A549 (cell line): ENCODE results near the gene SERTAD2.

Source experiments
- CEBPB ChIP-seq, 2 experiments: fragments of >200 bp in 1 of 2; sonication (Bioruptor Twin) in 1 of 2; formaldehyde crosslinking in 1 of 2; IDR thresholded peaks; 2 replicates each; pipeline ENCODE4 v1.6.1; 2012 to 2016
- EP300 ChIP-seq, 2 experiments: fragments of >200 bp; sonication (Bioruptor Twin); formaldehyde crosslinking; IDR thresholded peaks; 2 replicates in 1 of 2; 3 replicates in 1 of 2; pipeline ENCODE4 v1.6.1; 2016 to 2017
- POLR2AphosphoS2 ChIP-seq: conservative IDR thresholded peaks from 2 replicates; pipeline ENCODE4 v1.6.1; 2012; ENCODE audit warnings: low read length, improper control_type of control experiment, inconsistent platforms
- TF ChIP-seq, protein P1 (sequence below): IDR thresholded peaks from 2 replicates; pipeline ENCODE4 v1.6.1; 2012
- TF ChIP-seq, protein P2 (sequence below): fragments of >200 bp; sonication (Bioruptor Twin); formaldehyde crosslinking; IDR thresholded peaks from 3 replicates; pipeline ENCODE4 v1.5.1; 2016

DNA sequence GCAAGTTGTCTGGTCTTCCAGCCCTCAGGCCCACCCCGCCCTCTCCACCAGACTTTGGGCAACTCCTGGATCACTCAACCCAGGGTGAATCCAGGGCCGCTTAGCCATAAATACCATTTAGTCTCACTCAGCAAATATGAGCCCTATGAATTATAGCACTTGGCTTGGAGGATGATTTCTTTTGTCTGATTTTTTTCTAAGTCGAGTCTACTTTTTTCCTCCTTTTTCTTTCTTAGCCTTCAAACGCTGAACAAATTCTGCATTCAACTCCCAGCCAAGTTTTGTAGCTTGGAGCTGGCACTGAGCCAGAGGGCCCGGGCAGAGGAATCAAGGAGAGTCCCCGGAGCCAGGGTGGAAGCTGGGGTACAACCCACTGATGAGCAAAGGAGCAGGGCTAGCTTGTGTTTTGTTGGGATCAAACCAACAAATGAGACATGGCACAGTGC is 48.7 kb downstream of the SERTAD2 start:
- TF ChIP-seq, protein P1, sequence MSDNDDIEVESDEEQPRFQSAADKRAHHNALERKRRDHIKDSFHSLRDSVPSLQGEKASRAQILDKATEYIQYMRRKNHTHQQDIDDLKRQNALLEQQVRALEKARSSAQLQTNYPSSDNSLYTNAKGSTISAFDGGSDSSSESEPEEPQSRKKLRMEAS = no peak
- TF ChIP-seq POLR2AphosphoS2 (no peak), EP300 (IDR thresholded peaks at IDR 0.05) (no peak), CEBPB (IDR thresholded peaks at IDR 0.05) (no peak)
- TF ChIP-seq, protein P2, sequence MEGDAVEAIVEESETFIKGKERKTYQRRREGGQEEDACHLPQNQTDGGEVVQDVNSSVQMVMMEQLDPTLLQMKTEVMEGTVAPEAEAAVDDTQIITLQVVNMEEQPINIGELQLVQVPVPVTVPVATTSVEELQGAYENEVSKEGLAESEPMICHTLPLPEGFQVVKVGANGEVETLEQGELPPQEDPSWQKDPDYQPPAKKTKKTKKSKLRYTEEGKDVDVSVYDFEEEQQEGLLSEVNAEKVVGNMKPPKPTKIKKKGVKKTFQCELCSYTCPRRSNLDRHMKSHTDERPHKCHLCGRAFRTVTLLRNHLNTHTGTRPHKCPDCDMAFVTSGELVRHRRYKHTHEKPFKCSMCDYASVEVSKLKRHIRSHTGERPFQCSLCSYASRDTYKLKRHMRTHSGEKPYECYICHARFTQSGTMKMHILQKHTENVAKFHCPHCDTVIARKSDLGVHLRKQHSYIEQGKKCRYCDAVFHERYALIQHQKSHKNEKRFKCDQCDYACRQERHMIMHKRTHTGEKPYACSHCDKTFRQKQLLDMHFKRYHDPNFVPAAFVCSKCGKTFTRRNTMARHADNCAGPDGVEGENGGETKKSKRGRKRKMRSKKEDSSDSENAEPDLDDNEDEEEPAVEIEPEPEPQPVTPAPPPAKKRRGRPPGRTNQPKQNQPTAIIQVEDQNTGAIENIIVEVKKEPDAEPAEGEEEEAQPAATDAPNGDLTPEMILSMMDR = no peak
